Skin of body (tissue), 2 donors: ENCODE data around the gene NDUFA3. TPM values are rescaled to one million over a fixed set of nuclear protein-coding genes. Genes with fewer than 3 reads are reported as not detected.
"Not testable (repeated sequence)": the region's sequence is repeated elsewhere in the genome, so short reads cannot be mapped to it uniquely, and the experiment has no call there.

ENCODE experiments used
- DNase-seq: peaks from one replicate; lab custom pipeline; 2025; lab: John Stamatoyannopoulos, UW
- total RNA-seq: library from RNA; depleted of rRNA; stranded (reverse); fragments of >200 nt; gene quantifications from one replicate; pipeline ENCODE4 v1.2.3, GENCODE V29; 2014

Gene NDUFA3
- 6.8 TPM for total RNA-seq

DNA sequence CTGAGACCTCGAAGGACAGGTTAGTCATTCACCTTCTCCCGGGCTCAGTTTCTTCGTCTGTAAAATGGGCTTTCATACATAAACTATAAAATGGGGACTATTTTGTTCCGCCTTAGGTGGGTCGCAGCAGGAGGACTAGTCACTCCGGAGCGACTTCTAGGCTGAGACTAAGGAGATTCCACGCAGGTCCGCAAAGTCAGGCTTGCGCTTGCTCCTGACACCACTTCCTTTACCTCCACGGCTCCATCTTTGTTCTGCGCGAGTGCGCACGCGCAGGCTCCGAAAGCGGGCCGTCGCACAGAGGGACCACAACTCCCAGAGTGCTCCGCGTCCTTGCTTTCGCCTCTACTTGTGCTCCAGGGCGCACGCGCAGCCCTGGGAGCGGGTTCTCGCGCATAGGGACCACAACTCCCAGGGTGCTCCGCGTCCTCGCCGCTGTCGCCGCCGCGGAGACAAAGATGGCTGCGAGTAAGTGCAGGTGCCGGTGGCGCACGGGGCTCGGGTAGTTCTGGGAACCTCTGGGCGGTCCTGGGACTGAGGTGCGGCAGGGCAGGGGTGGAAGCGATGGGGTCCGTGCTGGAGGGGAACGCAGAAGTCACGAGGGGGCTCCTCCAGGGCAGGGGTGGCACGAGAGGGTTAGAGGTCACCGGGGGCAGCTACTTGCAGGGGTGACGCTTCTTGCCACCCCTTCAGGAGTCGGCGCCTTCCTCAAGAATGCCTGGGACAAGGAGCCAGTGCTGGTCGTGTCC, at the start of gene NDUFA3:
Gene NDUFA3, plus strand, starts transcription at position 435 of the 749 bp plus-strand sequence. Its CDS starts 24 bp downstream, at position 459.
- DNase-seq, result peak; percentile 96

DNA sequence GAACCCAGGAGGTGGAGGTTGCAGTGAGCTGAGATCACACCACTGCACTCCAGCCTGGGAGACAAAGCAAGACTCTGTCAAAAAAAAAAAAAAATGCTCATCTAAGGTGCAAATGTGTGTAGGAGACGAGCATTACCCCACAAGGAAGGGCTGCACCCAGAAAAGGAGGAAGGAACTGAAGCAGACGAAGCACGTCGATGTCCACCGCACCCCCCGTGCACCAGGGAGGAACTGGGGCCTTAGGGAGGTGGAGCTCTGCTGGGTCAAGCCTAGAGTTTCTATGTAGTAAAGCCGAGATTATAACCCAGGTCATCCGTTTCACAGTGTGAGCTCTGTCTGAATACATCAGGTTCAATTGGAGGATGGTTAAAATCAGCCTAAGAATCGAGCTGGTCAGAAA, 40.0 kb upstream of the NDUFA3 start:
- no peak for DNase-seq

DNA sequence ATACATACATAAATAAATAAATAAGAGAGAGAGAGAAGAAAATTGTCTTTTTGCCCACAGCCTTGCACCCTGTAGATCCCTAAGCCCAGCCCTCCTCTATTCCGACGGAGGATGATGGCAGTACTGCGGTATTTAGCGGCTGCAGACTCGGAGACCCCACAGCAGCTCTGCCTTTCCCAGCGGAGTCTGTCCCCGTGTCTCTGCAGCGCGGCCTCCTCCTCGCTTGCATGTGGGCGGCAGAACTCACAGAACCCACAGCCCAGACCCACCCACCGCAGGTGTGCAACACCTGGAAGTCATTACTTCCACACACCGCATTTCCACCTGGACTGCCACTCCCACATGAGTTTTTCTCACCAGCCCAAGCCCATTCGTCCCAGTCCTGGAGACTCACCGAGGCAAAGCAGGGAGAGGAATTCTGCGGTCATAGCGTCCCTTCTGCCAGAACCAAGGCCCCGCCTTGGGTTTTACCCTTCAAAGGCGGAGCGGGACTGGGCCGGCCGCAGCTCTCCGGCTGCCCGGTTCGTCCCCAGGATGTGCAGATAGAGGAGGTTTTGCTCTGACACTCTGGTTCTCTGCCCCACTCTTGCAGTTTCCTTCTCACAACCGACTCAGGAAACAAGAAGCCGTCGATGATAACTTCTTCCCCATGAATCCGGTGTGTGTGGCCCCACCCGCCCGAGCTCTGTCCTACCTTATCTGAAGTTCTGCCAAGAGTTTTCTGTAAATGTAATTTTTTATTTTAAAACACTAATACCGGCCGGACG, 39.1 kb upstream of the NDUFA3 start, which contains the start of gene VSTM1:
Gene VSTM1, minus strand, starts transcription at position 548 of the 767 bp plus-strand sequence. Its CDS starts 120 bp downstream, at position 428.
- DNase-seq, result no peak

- DNase-seq, result no peak
Observed at GRCh38 chr19:54069470-54069869, 33.2 kb upstream of the NDUFA3 start.

DNA sequence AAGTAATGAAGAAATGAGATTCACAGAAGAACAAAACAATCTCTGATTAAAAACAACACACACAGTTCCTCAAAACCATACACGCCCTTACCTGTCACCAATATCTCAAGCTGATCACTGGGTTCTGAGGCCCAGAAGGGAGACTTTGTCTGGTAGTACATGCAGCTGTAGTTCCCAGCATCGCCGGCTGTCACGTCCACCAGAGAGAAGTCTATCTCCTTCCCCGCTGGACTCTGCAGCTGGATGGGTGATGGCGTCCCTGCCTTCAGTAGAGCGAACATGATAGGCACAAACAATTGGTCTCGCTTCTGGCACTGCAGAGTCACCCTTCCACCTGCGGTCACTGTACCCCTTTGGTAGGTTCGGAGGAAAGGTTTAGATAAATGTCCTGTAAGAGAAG, 28.8 kb upstream of the NDUFA3 start:
- no peak for DNase-seq

- no peak for DNase-seq
Observed at GRCh38 chr19:54074851-54075250, 27.8 kb upstream of the NDUFA3 start.

DNA sequence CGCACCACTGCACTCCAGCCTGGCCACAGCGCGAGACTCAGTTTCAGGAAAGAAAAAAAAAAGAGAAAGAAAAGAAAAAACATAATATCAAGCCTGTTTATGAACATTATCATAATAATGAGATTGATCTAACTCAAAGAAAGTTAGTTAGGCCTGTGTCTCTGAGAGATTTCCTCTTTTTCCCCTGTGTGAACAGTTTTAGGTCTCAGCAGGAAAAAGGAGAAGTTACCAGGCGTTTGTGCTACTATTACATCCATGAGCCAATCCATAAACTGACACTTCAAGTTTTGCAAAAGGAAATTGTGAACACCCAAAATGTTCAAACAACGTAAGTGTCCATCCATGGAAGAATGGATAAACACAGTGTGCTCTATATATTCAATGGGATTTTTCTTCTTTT, 25.3 kb upstream of the NDUFA3 start:
- DNase-seq, result no peak

- no peak for DNase-seq
Observed at GRCh38 chr19:54081032-54081431, 21.6 kb upstream of the NDUFA3 start, which contains the start of gene TARM1. TSS of gene TARM1 (minus strand) at chr19:54081365. CDS start at chr19:54081340, 25 bp downstream.

DNA sequence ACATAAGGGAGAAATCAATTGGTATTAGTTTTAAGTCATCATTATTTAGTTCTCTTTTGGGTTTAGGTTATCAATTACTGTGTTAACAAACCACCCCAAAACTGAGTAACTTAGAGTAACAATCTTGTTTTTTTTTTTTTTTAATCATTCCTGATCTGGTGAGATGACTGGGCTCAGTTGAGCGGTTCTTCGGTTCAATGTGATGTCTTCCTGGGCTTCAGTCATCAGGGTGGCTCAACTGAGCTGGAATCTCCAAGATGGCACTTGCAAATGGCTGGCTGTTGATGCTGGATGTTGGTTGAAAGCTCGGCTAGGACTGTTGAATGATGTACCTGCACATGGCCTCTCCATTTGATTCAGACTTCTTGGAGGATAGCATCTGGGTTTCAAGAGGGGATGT, 18.2 kb upstream of the NDUFA3 start:
- no peak for DNase-seq

- DNase-seq, result no peak
Observed at GRCh38 chr19:54094426-54095000, 8.1 kb upstream of the NDUFA3 start.

DNA sequence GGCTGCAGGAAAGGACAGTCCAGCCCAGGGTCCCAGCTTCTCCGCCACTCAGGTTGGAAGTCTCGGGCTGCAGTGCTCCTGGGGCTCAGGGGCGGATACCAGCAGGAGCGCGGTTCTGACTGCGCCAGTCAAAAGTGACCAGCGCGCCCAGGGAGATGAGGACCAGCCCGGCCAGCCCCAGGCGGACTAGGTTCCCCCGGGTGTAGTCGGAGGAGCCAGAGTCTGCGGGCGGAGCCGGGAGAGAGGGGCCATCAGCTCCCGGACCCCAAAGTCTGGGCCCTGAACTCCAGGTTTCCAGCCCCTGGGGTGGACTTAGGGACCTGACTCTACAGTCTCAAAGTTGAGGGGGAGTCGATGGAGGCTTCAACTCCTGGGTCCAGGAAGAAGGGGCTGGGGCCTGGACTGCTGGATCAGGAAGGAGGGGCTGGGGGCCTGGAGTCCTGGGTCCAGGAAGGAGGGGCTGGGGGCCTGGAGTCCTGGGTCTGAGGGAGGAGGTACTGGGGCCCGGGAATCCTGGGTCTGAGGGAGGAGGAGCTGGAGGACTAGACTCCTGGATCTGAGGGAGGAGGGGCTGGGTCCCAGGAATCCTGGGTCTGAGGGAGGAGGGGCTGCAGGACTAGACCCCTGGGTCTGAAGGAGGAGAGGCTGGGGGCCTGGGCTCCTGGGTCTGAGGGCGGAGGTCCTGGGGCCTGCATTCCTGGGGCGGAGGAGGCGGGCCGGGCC, 7.4 kb upstream of the NDUFA3 start:
- no peak for DNase-seq

- not testable (repeated sequence) for DNase-seq
Observed at GRCh38 chr19:54095859-54096616, 6.6 kb upstream of the NDUFA3 start.

DNA sequence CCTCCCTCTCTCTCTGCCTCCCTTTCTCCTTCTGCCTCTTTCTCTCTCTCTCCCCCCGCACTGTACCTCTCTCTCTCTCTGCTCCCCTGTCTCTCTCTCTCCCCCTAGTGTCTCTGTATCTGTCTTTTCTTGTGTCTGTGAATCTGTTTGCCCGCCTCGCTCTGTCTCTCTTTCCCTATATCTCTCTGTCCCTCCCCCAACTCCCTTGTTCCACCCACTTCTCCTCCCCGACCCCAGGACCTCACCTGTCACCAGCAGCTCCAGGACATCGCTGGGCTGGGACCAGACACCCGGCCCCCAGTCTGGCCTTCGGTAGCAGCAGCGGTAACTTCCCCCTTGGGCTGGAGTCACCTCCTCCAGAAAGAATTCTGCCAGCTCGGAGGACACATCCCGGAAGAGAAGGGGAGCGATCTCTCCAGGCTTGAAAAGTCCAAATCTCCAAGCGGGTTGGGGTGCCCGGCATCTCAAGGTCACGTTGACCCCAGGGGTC, 6.0 kb upstream of the NDUFA3 start:
- no peak for DNase-seq

- DNase-seq, result no peak
Observed at GRCh38 chr19:54099190-54099902, 3.3 kb upstream of the NDUFA3 start.

- not testable (repeated sequence) for DNase-seq
Observed at GRCh38 chr19:54099903-54100255, 2.8 kb upstream of the NDUFA3 start.

GRCh38 chr19:54100561-54100960, 2.1 kb upstream of the NDUFA3 start, which contains the start of gene OSCAR:
TSS of gene OSCAR (minus strand) at chr19:54100803. CDS start at chr19:54100792, 11 bp downstream.
- no peak for DNase-seq

GRCh38 chr19:54104998-54105715, 2.5 kb downstream of the NDUFA3 start:
- no peak for DNase-seq

DNA sequence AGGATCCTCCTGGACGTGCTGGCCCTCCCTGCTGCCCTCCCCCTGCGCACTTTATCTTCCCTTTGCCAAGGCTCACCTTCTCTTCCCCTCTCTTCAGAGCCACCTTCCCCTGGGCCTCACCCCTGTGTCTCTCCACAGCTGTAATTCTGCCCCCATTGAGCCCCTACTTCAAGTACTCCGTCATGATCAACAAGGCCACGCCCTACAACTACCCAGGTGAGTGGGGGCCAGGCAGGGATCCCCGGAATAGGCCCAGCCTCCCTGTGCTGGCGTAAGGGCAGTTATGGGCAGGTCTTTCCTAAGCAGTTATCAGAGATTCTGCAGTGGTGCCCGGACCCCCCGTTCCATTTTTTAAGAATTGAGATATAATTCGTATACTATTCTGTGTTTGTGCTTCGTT, 3.1 kb downstream of the NDUFA3 start:
- DNase-seq, result no peak

- DNase-seq, result no peak
Observed at GRCh38 chr19:54106716-54107115, 4.1 kb downstream of the NDUFA3 start.
